ENCODE measurements around the gene UGT1A10.

The UGT1A10 gene

GRCh38 chr2:233803994-233804393 lies 167.7 kb downstream of the UGT1A10 start:
- DNase-seq (ENCODE audit: low read depth) = no peak

- no peak for DNase-seq (ENCODE audit: low read depth)
These were observed 171.1 kb downstream of the UGT1A10 start for GRCh38 chr2:233807215-233807865.

- no peak for DNase-seq (ENCODE audit: low read depth)
These were observed 172.0 kb downstream of the UGT1A10 start for GRCh38 chr2:233807966-233808935.

- no peak for DNase-seq (ENCODE audit: low read depth)
These were observed 174.1 kb downstream of the UGT1A10 start for GRCh38 chr2:233810385-233810784.

GRCh38 chr2:233811087-233811486 lies 174.8 kb downstream of the UGT1A10 start:
- DNase-seq (ENCODE audit: low read depth) = no peak

- no peak for DNase-seq (ENCODE audit: low read depth)
These were observed 175.5 kb downstream of the UGT1A10 start for GRCh38 chr2:233811732-233812131.

GRCh38 chr2:233813236-233814055 lies 177.2 kb downstream of the UGT1A10 start:
- no peak for DNase-seq (ENCODE audit: low read depth)

- no peak for DNase-seq (ENCODE audit: low read depth)
These were observed 178.0 kb downstream of the UGT1A10 start for GRCh38 chr2:233814056-233814835.

GRCh38 chr2:233815861-233816260 lies 179.6 kb downstream of the UGT1A10 start:
- no peak for DNase-seq (ENCODE audit: low read depth)

GRCh38 chr2:233816334-233816733 lies 180.1 kb downstream of the UGT1A10 start:
- DNase-seq (ENCODE audit: low read depth) = no peak

- DNase-seq (ENCODE audit: low read depth) = no peak
These were observed 180.5 kb downstream of the UGT1A10 start for GRCh38 chr2:233816771-233817170.

GRCh38 chr2:233817361-233817911 lies 181.2 kb downstream of the UGT1A10 start:
- no peak for DNase-seq (ENCODE audit: low read depth)

- no peak for DNase-seq (ENCODE audit: low read depth)
These were observed 181.9 kb downstream of the UGT1A10 start for GRCh38 chr2:233817995-233818638.

GRCh38 chr2:233818639-233819621 lies 182.7 kb downstream of the UGT1A10 start:
- DNase-seq (ENCODE audit: low read depth) = no peak

GRCh38 chr2:233819884-233820773 lies 183.9 kb downstream of the UGT1A10 start:
- DNase-seq (ENCODE audit: low read depth) = no peak

- no peak for DNase-seq (ENCODE audit: low read depth)
These were observed 184.5 kb downstream of the UGT1A10 start for GRCh38 chr2:233820774-233821105.

- DNase-seq (ENCODE audit: low read depth) = no peak
These were observed 184.9 kb downstream of the UGT1A10 start for GRCh38 chr2:233821196-233821595.

GRCh38 chr2:233821709-233822100 lies 185.5 kb downstream of the UGT1A10 start:
- no peak for DNase-seq (ENCODE audit: low read depth)

Measured in activated T-cell treated with anti-CD3 and anti-CD28 coated beads for 1 hour (primary cell).